ENCODE data around the gene FTO. TPM values are rescaled to one million over a fixed set of nuclear protein-coding genes. Genes with fewer than 3 reads are reported as not detected.

FTO gene
- total and polyA plus RNA-seq, 2 of the 13 experiments (the other 11 are each of a cell fraction or from before 2014, with no cell fraction given), result 41.6 to 55.8 TPM

DNA sequence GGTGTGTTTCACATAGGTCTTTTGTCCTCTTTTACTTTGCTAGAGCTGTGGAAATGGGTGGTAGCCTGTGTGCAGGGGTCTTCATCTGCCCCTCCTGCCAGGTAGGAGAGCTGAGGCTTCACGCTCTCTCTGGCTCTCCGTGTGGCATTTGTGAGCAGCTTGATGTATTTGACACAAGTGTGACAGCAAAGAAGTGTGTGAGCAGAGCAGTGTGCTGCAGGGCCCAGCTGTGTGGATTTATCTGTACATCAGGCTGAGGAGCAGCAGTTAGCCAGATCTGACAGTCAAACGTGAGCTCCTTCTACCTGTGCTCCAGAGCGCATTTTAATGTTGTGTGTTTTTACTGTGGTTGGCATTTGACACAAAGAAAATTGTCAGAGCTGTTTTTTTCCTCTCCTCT is 101.8 kb downstream of the FTO start (continued):
- TF ChIP-seq, protein P1, sequence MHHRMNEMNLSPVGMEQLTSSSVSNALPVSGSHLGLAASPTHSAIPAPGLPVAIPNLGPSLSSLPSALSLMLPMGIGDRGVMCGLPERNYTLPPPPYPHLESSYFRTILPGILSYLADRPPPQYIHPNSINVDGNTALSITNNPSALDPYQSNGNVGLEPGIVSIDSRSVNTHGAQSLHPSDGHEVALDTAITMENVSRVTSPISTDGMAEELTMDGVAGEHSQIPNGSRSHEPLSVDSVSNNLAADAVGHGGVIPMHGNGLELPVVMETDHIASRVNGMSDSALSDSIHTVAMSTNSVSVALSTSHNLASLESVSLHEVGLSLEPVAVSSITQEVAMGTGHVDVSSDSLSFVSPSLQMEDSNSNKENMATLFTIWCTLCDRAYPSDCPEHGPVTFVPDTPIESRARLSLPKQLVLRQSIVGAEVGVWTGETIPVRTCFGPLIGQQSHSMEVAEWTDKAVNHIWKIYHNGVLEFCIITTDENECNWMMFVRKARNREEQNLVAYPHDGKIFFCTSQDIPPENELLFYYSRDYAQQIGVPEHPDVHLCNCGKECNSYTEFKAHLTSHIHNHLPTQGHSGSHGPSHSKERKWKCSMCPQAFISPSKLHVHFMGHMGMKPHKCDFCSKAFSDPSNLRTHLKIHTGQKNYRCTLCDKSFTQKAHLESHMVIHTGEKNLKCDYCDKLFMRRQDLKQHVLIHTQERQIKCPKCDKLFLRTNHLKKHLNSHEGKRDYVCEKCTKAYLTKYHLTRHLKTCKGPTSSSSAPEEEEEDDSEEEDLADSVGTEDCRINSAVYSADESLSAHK (CRISPR knock-in tag; IDR thresholded peaks at IDR 0.05; ENCODE audit: borderline replicate concordance), result no peak
- no peak for TF ChIP-seq ZNF44 (CRISPR knock-in tag; IDR thresholded peaks at IDR 0.05)
- TF ChIP-seq LBX2 (CRISPR knock-in tag; IDR thresholded peaks at IDR 0.05; ENCODE audit: borderline replicate concordance), result no peak
- TF ChIP-seq SMARCE1 (IDR thresholded peaks at IDR 0.05; ENCODE audit: borderline replicate concordance), result no peak
- TF ChIP-seq ZBTB20 (CRISPR knock-in tag; IDR thresholded peaks at IDR 0.05; ENCODE audit: borderline replicate concordance, low read depth), result no peak

- no peak for ATAC-seq
- Histone ChIP-seq H3K9me3 (ENCODE audit: low read length) (no peaks in the 10 kb centered on the region), H3K4me1 (ENCODE audit: insufficient read depth, low read length) (peaks cover 14% of the 10 kb centered on the region), H3K36me3 (replicated peaks in 1 of 2; ENCODE audit: control insufficient read depth in 1 of 2, insufficient read depth in 2 of 2, low read length in 2 of 2) (peaks cover 0 to 19% of the 10 kb centered on the region in 2 experiments; a peak in 4 of 5 replicates), H4K20me1 (ENCODE audit: insufficient read depth, low read length) (no peaks in the 10 kb centered on the region; the same call in 1 of the 2 replicates), H3K27ac (ENCODE audit: extremely low read length, insufficient read depth, low read length) (no peak overlapping the region), H2AFZ (ENCODE audit: low read length) (no peak overlapping the region), H3K27me3 (ENCODE audit: control insufficient read depth in 1 of 2, insufficient read depth in 2 of 2, low read length in 2 of 2) (no peaks in the 10 kb centered on the region), H3K9ac (ENCODE audit: insufficient read depth, low read depth, low read length) (no peak overlapping the region), H3K4me3 (replicated peaks in 1 of 3; ENCODE audit: insufficient read depth in 1 of 3, low read depth in 2 of 3, low read length in 3 of 3) (no peak overlapping the region), H3K79me2 (ENCODE audit: insufficient read depth, low read length) (no peaks in the 10 kb centered on the region), H3K4me2 (ENCODE audit: low read depth, low read length) (no peak overlapping the region)
- FAIRE-seq, result no peak
- POLR2A ChIA-PET, result no interaction called here
- CTCF ChIA-PET (ENCODE audit: low intra/inter-chr PET ratio, low total read pairs), result no interaction called here
- in situ Hi-C loops (cut with HindIII; ENCODE audit: extremely low pct_ligation_motif_present, low pct_unique_long_range_greater_than_20kb), result no loop called here
- WGBS (ENCODE audit: low lambda C conversion rate), result 97% methylated on average over 8 of the region's 8 CpGs
- intact Hi-C loops (cut with micrococcal nuclease; ENCODE audit: unreplicated experiment), result no loop called here
- no TSS peak for BruUV-seq (replicated peaks)
- no peak for DNase-seq (ENCODE audit: low spot score)
- TF ChIP-seq CHD4 (IDR thresholded peaks at IDR 0.05; ENCODE audit: borderline replicate concordance, low read length) (no peak), KLF13 (CRISPR knock-in tag; IDR thresholded peaks at IDR 0.05) (no peak), ZNF788 (CRISPR knock-in tag; IDR thresholded peaks at IDR 0.05; ENCODE audit: borderline replicate concordance) (no peak), MTA3 (CRISPR knock-in tag; IDR thresholded peaks at IDR 0.05) (no peak), ZNF382 (CRISPR knock-in tag; IDR thresholded peaks at IDR 0.05; ENCODE audit: borderline replicate concordance) (no peak), TAF15 (IDR thresholded peaks at IDR 0.05; ENCODE audit: low read depth, low read length, poor library complexity, severe bottlenecking) (no peak)
- TF ChIP-seq, protein P2, sequence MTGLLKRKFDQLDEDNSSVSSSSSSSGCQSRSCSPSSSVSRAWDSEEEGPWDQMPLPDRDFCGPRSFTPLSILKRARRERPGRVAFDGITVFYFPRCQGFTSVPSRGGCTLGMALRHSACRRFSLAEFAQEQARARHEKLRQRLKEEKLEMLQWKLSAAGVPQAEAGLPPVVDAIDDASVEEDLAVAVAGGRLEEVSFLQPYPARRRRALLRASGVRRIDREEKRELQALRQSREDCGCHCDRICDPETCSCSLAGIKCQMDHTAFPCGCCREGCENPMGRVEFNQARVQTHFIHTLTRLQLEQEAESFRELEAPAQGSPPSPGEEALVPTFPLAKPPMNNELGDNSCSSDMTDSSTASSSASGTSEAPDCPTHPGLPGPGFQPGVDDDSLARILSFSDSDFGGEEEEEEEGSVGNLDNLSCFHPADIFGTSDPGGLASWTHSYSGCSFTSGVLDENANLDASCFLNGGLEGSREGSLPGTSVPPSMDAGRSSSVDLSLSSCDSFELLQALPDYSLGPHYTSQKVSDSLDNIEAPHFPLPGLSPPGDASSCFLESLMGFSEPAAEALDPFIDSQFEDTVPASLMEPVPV (CRISPR knock-in tag; IDR thresholded peaks at IDR 0.05), result no peak
- TF ChIP-seq, protein P3, sequence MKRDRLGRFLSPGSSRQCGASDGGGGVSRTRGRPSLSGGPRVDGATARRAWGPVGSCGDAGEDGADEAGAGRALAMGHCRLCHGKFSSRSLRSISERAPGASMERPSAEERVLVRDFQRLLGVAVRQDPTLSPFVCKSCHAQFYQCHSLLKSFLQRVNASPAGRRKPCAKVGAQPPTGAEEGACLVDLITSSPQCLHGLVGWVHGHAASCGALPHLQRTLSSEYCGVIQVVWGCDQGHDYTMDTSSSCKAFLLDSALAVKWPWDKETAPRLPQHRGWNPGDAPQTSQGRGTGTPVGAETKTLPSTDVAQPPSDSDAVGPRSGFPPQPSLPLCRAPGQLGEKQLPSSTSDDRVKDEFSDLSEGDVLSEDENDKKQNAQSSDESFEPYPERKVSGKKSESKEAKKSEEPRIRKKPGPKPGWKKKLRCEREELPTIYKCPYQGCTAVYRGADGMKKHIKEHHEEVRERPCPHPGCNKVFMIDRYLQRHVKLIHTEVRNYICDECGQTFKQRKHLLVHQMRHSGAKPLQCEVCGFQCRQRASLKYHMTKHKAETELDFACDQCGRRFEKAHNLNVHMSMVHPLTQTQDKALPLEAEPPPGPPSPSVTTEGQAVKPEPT (CRISPR knock-in tag; IDR thresholded peaks at IDR 0.05; ENCODE audit: low read depth), result no peak
- TF ChIP-seq, protein P4, sequence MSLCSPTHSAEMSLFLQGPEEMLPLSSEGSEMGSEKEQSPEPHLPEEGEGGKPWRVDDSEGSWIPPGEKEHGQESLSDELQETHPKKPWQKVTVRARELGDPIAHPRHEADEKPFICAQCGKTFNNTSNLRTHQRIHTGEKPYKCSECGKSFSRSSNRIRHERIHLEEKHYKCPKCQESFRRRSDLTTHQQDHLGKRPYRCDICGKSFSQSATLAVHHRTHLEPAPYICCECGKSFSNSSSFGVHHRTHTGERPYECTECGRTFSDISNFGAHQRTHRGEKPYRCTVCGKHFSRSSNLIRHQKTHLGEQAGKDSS (CRISPR knock-in tag; IDR thresholded peaks at IDR 0.05; ENCODE audit: borderline replicate concordance, low read depth), result no peak
These were observed 105.4 kb downstream of the FTO start for GRCh38 chr16:53809088-53809932.
